HG02970 (cell line): ENCODE data around the gene NPTN.
"Not testable (repeated sequence)": the region's sequence is repeated elsewhere in the genome, so short reads cannot be mapped to it uniquely, and the experiment has no call there.

ENCODE experiments used
- ATAC-seq: cut with Tn5 transposase; IDR thresholded peaks from one replicate; pipeline ENCODE4 v1.9.1; 2021; ENCODE audit warnings: mild to moderate bottlenecking, moderate library complexity, moderate number of reproducible peaks; ENCODE audit not compliant: unreplicated experiment, low FRiP score

Gene NPTN

DNA sequence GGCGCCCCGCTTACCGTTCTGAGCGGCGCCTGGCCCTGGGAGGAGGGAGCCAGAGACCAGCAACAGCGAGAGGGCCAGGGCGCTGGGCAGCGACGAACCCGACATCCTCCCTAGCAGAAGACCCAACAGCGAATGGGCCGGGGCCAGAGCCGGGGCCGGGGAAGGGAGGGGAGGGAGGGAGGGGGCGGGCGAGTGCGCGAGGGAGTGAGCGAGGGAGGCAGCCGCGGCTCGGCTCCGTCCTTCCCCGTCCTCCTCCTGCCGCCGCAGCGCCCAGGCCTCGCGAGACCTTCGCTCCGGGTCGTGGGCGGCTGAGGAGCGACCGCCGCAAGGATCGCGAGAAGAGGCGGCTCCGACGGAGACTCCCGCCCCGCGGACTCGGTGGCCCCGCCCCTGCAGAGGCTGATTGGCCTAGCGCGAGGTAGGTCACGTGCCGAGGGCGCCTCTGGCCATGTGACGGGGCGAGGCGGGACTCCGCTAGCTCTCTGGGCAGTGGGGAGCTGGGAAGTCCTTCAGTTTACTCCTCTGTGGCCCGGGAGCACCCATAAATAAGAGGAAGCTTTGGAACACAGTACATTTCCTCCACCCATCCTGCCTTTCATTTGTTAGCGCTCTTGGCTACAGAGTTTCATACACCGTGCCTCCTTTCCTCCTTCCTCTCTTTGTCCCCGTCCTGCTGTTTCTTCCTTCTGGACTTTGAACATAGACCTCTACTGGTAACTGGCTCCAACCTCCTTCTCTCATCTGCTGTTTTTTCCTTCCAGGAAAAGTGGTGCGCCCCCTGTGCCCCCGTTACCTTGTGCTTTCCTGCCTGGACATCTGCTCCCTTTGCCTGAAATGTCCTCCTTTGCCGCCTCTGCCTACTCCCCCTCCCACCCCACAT is at the start of gene NPTN:
Gene NPTN, minus strand, starts transcription at position 279 of the 880 bp plus-strand sequence. Its CDS starts 174 bp downstream, at position 105.
- ATAC-seq, result peak; percentile 93

DNA sequence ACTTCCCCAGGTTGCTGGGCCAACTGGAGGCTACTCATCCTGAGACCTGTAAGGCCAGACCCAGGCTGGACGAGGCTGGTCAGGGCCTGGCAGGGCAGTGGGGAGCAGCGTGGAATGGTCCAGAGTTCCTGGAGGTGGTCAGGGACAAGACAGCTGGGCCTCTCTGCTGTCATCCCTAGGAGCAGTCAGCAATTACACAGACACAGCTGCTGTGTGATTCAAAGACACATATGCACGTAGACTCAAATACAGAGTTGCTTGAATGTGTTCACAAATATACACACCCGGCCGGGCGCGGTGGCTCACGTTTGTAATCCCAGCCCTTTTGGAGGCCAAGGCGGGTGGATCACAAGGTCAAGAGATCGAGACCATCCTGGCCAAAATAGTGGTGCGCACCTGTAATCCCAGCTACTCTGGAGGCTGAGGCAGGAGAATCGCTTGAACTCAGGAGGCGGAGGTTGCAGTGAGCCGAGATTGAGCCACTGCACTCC is 49.5 kb upstream of the NPTN start:
- ATAC-seq, result no peak

DNA sequence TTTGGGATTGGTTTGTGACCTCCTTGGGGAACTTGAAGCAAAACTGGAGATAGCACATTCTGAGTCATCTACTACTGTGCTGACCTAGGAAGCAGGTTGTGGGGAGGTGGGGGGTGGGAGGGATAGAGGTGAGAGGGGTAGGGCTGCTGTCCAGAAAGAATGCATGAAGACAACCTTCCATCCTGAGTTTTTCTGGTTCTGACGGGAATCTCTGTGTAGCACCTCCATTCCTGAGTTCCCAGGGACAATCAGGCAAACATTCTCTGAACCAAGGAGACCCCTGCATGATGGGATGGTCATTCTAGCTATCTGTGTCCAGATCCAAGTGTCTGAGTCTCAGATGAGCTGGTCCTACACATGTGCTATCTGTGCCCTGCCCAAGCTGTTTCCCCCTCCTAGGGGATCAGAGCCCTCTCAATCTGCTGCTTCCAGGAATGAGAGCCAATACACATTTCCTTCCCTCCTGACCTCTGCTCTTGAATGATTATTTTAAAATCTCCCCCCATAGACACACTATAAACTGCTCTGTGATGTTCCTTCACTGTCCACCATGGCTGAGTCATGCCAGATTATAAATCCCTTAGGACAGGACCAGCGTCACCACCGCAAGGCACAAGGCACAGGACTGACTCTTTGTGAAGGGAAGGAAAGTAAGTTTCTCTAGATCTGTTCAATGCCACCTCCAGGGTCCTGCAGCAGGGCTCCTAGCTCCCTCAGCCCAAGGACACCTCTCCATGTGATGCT is 48.8 kb upstream of the NPTN start:
- no peak for ATAC-seq

DNA sequence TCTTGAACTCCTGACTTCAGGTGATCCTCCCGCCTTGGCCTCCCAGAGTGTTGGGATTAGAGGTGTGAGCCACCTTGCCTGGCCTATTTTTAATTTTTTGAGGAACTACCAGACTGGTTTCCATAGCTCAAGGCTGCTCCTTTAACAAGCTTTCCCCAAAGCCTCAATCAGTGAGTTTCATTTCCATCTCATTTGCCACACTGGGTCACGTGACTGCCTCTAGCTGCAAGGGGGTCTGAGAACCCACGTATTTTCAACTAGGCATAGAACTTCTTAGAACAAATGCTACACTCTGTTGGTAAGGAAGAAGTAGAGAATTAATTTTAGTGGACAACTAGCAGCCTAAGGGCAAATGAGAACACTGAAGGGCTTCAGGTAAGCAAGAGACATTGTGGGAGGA is 47.9 kb upstream of the NPTN start:
- ATAC-seq, result no peak

DNA sequence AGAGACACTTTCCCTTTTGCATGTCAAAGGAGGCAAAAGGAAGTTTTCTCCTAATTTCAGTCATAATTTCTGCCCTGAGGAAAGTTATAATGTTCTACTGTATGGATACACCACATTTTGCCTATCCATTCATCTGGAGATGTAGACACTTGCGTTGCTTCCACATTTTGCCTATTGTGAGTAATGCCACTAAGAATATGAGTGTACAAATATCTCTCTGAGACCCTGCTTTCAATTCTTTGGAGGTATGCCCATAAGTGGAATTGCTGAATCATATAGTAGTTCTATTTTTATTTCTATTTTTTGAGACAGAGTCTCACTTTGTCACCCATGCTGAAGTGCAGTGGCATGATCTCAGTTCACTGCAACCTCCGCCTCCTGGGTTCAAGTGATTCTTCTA is 47.4 kb upstream of the NPTN start:
- no peak for ATAC-seq

GRCh38 chr15:73679964-73680363 is 46.8 kb upstream of the NPTN start:
- no peak for ATAC-seq

- no peak for ATAC-seq
Observed at GRCh38 chr15:73679180-73679579, 46.0 kb upstream of the NPTN start.

DNA sequence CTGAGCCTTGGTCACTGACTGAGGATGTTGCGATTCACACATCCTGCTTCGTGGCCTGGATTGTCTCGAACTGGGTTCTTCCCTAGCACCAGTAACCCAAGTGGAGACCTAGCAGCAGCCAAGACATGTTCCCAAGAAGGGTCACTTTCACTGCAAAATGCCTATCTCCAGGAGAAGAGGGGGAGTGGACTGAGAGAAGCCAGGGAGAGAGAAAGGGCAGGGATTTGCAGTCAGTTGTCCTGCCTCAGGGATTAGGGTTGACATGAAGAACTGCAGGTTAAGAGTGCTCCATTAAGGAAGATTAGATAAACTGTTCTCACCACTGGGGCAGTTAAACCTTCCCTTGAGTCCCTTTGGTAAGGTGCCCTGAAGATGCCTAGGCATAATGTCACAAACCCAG is 45.3 kb upstream of the NPTN start:
- no peak for ATAC-seq

- ATAC-seq, result no peak
Observed at GRCh38 chr15:73677733-73678132, 44.5 kb upstream of the NPTN start.

DNA sequence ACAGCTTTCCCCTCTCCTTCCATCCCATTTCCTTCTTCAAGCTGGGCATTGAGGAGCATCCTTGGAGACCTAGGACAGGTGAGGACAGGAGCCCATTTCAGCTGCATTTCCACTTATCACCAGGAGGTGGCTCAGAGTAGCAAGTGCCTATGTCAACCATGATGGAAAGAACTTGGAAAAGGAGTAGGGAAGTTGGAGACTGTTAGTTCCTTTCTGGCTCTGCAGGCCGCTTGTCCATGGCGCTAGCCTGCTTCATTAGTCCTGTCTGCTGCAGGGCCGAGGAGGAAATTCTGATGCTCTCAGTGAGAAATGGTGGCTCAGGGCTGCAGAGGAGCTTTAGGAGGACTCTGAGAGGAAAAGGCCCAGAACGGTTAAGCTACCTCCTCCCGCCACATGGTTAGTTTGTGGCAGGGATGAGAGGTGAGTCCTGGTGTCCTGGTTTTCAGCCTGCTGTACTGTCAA is 44.0 kb upstream of the NPTN start:
- no peak for ATAC-seq

DNA sequence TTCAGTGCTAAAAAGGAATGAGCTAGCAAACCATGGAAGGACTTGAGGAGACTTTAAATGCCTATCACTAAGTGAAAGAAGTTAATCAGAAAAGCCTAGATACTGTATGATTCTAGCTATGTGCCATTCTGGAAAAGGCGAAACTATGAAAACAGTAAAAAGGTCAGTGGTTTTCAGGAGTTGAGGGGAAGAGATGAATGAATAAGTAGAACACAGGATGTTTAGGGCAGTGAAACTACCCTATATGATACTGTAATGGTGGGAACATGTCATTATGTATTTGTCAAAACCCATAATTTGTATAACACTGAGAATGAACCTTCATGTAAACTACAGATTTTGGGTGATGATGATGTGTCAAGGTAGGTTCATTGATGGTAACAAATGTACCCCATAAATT is 41.4 kb upstream of the NPTN start:
- ATAC-seq, result no peak

- ATAC-seq, result no peak
Observed at GRCh38 chr15:73660455-73660854, 27.3 kb upstream of the NPTN start.

DNA sequence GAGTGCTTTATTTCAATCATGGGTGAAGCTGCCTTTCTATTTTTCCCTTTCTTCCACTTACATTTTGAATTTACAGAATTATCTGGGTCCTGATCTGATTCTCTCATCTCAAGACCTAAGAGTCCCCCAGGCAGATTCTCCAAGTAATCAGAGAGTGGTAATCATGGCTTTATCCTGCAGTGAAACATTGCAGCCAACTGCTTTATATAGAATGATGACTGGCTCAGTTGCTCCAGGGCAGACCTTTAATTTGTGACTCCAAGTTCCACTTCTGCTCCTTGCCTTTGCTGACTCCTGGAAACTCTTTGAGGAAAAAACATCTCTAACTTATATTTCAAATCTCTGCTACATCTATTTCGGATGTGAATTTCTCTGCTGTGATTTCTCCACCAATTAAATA is 25.5 kb upstream of the NPTN start:
- ATAC-seq, result no peak

GRCh38 chr15:73655724-73656123 is 22.5 kb upstream of the NPTN start:
- no peak for ATAC-seq

GRCh38 chr15:73654659-73655058 is 21.5 kb upstream of the NPTN start:
- ATAC-seq, result no peak

- no peak for ATAC-seq
Observed at GRCh38 chr15:73650416-73651126, 17.4 kb upstream of the NPTN start.

DNA sequence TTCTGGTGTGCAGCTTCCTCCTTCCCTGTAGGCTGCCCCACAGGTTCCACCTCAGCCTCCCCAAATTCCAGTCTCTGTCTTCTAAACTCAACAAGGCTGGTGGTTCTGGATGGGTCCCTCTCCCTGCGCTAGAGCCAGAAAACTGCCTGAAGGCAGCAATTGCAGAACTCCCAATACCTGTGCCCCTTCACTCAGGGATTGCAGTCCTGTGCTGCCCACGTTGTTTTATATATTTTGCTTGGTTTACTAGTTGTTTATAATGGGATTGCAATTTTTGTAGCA is 14.8 kb upstream of the NPTN start:
- ATAC-seq, result no peak

DNA sequence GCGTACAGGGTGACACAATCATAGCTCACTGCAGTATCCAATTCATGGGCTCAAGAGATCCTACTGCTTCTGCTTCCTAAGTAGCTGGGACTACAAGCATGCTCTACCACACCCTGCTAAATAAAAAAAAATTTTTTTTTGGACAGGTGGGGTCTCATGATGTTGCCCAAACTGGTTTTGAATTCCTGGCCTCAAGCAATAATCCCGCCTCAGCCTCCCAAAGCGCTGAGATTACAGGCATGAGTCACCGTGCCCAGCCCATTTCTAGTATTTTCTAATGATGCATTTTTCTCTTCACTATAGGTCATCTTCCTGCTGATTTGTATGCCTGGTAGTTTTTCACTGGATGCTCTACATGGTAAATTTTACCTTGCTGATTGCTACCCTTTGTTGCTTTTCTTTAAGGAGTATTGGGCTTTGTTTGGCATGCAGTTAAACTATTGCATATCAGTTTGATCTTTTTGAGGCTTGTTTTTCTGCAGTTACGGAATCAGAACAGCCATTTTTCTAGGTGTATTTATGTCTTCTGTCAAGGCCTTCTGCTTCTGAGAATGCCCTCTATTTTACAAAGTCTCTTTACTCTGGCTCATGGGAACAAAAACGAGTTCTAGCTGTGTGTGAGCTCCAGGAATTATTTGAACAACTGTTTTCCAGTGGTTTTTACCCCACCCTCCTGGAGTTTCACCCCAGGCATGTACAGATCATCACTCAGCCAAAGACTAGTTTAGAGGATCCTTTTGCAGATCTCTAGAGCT is 14.2 kb upstream of the NPTN start:
- ATAC-seq, result no peak

GRCh38 chr15:73639464-73639863 is 6.3 kb upstream of the NPTN start:
- not testable (repeated sequence) for ATAC-seq

DNA sequence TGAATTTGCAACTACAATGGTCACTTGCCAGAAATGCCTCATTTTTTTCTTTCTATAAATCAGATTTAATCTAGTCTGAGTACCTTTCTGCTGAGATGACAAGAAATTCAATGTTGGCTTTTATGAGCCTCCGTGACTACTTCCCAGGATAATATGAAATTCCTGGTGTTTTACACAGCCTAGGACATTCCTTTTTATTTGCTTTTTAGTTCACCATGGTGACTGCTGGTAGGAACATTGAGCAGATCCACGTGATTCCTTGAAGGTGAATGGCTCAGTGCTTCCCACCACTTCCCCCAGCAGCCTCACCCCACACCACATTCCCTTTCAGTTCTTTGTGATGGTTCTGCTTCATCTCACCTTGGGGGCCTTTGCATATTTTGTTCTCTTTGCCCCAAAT is 4.3 kb upstream of the NPTN start:
- ATAC-seq, result no peak
